ENCODE results near the gene TRIP12.

The TRIP12 gene

GRCh38 chr2:229917793-229918192, 4.0 kb downstream of the TRIP12 start:
- DNase-seq: no peak

DNA sequence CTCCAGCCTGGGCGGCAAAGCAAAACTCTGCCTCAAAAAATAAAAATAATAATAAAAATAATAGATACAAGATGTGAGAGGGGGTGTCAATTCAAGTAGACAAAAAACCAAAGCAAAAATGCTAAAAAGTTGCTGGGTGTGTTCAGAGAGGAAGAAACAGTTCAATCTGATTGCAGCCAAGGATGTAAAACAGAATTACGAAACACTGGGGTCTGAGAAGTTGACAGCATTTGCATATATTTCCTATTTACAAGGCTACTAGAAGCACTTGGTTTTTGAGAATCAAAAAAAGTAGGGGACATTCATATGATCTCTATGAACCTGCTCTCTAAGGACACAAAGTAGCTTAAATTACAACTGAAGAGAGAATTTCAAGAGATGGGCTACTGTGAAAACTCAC, 7.6 kb downstream of the TRIP12 start:
- DNase-seq: no peak

DNA sequence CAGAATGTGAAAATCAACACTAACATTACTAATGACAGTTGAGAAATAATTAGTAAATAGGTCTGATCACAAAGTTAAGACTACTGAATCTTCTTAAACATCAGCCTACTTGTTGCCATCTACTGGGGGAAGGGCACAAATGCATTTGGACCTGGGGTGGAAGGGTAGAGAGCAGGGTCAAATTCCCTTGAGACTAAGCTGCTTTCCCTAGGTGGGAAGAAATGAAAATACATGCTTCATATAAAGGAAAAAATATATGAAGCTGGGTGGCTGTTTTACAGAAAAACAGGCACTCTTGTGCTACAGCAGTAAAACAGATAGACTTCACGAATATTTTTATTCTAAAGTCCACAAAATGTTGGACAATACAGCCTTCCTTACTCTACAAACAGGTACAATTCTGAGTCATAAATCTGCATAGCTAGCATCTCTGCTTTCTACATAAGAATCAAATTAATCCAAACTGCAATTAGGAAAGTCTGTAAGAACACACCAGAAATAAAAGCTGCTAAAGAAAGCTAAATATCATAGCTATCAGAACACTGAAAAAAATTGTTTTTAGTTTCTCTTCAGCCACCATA, 10.9 kb downstream of the TRIP12 start:
- DNase-seq: no peak

GRCh38 chr2:229910147-229910831, 11.5 kb downstream of the TRIP12 start:
- no peak for DNase-seq

DNA sequence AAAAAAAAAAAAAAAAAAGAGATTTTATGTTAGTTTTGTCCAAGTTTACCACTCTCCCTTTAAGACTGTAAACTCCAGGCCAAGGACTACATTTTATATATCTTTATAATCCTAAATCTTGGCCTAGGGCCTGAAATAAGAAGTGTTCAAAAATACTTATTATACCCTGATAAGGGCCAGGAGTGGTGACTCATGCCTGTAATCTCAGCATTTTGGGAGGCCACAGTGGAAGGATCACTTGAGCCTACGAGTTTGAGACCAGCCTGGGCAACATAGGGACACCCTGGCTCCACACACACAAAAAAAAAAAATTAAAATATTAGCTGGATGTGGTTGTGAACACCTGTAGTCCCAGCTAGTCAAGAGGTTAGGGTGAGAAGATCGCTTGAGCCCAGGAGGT, 12.7 kb downstream of the TRIP12 start:
- no peak for DNase-seq

- no peak for DNase-seq
These were observed 16.2 kb downstream of the TRIP12 start for GRCh38 chr2:229905601-229906000.

DNA sequence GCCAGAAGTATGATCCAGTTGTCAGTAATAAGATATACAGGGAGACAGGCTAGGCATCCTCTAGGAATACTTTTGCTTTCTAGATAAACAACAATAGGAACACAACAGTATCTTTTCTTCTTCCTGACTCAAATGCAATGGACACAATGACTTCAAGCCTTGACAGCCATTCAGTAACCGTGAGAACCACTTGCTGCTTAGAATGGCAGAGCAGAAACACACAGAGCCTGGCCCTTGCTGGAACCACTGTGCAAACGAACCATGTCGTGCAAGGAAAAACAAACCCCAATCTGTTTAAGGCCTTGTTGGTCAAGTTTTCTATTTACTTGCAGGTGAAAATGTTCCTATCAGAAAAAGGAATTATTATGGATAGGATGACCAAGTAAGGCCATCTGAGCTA, 18.8 kb downstream of the TRIP12 start:
- no peak for DNase-seq

GRCh38 chr2:229901819-229902218, 20.0 kb downstream of the TRIP12 start:
- no peak for DNase-seq

DNA sequence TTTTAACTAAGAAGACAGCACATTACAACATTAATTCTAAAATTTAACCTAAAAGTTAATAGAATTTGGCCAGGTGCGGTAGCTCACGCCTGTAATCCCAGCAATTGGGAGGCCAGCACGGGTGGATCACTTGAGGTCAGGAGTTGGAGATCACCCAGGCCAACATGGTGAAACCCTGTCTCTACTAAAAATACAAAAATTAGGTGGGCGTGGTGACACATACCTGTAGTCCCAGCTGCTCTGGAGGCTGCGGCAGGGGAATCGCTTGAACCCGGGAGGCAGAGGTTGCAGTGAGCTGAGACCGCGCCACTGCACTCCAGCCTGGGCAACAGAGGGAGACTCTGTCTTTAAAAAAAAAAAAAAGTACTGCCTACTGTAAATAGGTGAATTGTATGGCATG, 21.3 kb downstream of the TRIP12 start:
- DNase-seq: peak; percentile 10

DNA sequence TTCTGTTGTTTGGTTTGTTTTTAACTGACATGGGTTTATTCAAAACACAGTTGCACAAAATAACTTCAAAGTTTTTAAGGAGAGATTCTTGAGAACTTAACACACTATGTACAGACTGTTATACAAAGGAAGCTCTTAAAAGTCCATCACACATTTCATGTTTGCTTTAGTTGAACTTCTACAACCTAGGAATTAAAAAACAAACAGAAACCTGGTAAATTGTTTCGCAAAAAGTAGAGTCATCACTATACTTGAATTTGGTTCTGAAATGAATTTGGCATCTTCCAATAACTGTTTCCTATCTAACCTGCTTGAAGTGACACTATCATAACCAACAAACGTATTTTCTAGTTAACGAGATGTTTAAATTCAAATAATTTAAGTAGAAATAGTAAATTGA, 21.8 kb downstream of the TRIP12 start:
- no peak for DNase-seq

- DNase-seq: no peak
These were observed 22.2 kb downstream of the TRIP12 start for GRCh38 chr2:229899604-229900003.

DNA sequence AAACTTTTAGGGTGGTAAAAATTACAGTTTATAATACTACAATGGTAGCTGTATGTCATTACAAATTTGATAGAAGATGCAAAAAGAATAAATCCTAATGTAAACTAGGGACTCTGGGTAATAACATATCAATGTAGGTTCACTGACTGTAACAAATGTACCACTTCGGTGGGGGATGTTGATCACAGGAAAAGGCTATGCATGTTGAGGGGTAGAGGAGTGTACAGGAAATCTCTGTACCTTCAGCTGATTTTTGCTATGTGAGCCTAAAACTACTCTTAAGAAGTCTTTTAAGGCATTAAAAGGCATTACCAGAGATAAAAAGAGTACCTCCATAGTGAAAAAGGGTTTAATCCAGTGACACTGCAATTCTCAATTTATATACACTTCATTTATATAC, 25.0 kb downstream of the TRIP12 start:
- DNase-seq: no peak

DNA sequence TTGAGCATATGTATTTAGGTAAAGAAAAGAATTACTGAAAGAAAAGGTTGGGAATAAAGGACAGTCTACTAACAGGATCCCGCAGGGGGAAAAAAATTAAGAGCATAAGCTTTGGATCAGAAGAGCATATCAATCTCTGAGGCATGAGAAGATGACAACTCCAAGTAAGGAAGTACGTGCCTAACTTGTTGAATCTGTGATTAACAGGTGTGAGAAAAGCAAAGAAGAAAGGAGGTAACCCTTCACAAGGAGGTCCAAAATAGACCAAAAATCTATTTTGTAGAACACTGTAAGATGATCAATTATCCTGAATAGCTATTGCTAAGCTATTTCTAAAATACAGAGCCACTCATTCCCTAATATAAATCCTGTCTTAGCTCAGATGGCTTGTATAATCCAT, 32.8 kb downstream of the TRIP12 start:
- no peak for DNase-seq

DNA sequence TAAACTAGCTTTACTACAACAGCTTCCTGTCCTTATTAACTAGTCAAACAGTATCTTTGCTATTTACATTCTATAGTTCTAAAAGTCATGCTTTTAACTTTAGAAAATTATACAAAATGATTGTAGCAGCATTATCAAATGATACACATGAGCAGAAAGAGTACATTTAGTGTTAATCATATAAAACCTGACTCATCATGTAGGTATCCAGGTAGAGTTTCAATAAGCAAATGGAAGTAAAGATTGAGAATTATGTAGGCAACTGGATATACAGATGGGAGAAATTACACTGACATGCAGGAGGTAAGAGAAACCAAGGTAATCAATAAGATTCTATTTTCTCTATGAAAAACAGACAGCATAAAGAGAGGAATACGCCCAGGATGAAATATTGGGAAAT, 33.8 kb downstream of the TRIP12 start:
- no peak for DNase-seq

- DNase-seq: no peak
These were observed 34.4 kb downstream of the TRIP12 start for GRCh38 chr2:229887441-229887840.

GRCh38 chr2:229884775-229885699, 36.8 kb downstream of the TRIP12 start:
- DNase-seq: no peak

DNA sequence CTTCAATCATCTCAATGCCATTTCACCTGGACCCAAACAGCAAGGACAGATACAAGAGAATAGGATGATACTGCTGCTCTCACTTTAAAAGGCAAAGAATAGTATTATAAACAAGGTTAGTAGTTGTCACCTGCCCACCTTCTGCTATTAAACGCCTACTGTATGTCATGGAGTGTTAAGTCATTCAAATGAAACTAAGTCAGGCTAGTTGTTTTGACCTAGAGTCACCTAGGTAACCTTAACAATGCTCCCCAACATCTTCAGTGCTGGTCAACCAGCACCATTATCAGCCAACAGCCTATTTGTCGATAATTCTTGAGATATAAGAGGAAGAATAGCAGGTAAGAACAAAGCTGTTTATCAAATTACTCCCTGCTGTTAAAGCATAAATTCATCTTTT, 39.2 kb downstream of the TRIP12 start:
- DNase-seq: no peak

DNA sequence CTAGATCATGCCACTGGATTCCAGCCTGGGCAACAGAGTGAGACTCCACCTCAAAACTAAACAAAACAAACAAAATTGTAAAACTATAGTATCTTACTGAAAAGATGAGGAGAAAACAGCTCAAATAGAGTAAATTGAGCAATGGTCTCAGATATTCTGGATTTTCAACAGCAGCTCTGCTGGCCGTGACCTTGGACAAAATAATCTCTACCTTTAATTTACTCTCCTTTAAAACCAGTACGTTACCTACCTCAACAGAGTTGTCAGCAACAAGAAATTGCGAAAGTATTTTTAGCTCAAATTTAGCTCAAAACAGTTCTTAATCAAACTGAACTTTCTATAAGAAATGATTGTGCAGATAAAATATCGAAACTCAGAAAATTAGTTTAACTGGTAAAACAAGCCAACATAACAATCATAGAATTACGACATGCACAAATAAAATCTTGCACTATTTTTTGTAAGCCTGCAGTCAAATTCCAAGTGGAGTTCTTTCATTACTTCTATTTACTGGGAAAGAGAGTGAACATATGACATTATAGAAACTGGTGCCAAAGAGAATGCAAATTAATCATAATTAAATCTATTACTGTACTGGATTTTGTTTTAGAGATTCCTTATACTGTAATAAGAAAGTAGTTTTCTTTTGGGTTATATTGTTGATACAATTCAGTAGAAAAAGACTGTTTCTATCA, 40.8 kb downstream of the TRIP12 start:
- no peak for DNase-seq

DNA sequence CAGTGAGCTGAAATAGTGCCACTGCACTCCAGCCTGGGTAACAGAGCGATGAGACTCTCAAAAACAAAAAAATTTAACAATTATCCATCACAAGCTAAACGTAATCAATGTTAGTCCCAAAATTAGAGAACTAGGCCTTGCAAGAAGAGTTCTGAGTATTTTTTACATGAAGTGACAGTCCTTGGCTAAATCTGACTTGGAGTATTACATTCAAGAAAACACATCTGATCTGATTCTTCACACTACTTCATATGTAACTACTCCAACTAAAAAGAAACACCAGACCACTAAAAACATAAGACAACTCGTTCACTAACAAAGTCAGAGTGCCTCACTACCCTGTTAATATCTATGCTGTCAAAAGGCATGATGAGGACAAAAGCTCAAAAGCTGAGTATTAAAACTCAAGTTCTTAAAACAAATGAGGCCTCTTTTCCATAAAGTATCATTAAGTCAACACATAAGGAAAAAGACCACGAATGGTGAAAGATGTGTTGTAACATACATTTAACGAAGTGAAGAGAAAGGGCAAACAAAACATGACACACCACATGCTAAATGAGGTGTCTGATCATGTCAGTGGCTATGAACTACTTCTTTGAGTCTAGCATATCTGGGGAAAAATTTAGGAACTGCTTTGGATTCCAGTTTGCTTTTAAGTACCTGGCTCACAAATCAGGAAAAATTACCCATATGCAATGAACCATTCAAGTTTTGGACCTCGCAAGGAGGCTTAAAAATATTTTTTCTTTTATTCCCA, 42.4 kb downstream of the TRIP12 start:
- DNase-seq: no peak

DNA sequence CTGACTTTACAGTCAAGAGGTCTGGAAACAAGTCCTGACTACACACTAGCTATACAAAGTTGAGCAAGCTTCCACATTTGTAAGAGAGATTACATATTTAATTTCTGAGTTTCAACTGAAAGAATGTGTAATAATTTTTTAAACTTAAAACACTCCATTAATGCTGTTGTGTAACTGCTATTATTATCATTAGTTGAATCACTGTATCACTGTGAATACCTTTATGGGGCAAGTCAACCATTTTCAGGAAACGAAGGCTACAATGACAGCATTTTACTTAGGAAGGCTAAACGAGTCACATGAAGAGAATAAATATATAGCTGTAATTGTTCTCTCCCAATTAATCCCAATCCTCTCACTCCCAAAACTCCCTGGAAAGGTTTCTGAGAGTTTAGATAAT, 46.3 kb downstream of the TRIP12 start:
- no peak for DNase-seq

DNA sequence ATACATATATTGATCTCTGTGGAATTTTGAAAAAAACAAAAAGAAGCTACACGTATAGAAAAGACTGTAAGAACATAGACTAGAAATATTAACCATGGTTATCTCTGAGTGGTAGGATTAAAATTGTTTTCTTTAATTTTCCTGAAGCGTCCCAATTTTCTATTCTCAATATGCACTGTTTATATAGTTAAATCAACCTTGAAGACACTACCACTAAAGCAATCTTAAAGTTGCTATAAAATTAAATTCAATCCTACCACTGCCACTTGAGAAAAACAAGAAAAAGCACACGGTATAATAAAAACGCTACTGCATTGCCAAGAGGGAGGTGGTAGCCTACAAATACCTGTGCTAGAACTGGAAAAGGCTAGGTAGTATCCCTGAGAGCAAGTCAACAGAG, 47.2 kb downstream of the TRIP12 start:
- DNase-seq: no peak

DNA sequence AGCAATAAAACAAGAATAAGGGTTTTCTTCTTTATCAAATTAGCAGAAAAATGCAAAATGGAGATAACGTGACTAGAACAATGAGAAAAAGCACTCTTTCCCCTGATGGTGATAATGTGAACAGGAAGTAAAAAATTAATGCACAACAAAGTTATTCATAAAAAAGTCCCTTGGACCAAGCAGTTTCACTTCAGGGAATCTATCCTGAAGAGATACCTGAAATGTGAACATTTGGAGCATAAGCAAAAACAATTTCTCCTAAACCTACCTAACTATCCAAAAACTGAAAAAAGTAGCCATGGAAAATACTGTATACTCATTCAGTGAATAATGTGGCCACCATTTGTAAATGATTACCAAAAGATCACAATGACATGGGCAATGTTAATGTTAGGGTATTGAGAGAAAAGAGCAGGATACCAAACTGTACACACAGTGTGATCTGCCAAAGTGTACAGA, 48.7 kb downstream of the TRIP12 start:
- DNase-seq: no peak

Measured in activated naive CD4-positive, alpha-beta T cell treated with Interleukin-2 at 50 U/mL for 16 hours (primary cell).